Immature natural killer cell (primary cell): Measurements from ENCODE around the gene PVALEF. TPM values are rescaled to one million over a fixed set of nuclear protein-coding genes. Genes with fewer than 3 reads are reported as not detected.
A peak's percentile ranks its signal among the peaks of the same experiment; 100 is the strongest.

Source experiments
- DNase-seq, 3 donors: peaks; one replicate each; pipeline ENCODE4 v3.0.0; 2022; ENCODE audit warnings: mixed read lengths in 1 of 3
- H3K27ac Mint-ChIP-seq, 6 donors: one replicate each; pipeline ENCODE4 v1.8.0; 2020; ENCODE audit warnings: mixed read lengths in 6 of 6, mild to moderate bottlenecking in 5 of 6, inconsistent platforms in 4 of 6, moderate library complexity in 3 of 6
- H3K27me3 Mint-ChIP-seq, 3 donors: one replicate each; pipeline ENCODE4 v1.8.0; 2020 to 2021; ENCODE audit warnings: low read depth in 3 of 3, mild to moderate bottlenecking in 3 of 3, mixed read lengths in 3 of 3, moderate library complexity in 3 of 3, inconsistent platforms in 1 of 3
- H3K36me3 Mint-ChIP-seq, 3 donors: one replicate each; pipeline ENCODE4 v1.8.0; 2020; ENCODE audit warnings: mixed read lengths in 3 of 3, inconsistent platforms in 2 of 3, mild to moderate bottlenecking in 2 of 3
- H3K4me1 Mint-ChIP-seq, 2 donors: one replicate each; pipeline ENCODE4 v1.8.0; 2020; ENCODE audit warnings: inconsistent platforms in 2 of 2, mild to moderate bottlenecking in 2 of 2, mixed read lengths in 2 of 2, moderate library complexity in 1 of 2
- H3K4me3 Mint-ChIP-seq, 5 donors: one replicate each; pipeline ENCODE4 v1.8.0; 2020; ENCODE audit warnings: mild to moderate bottlenecking in 5 of 5, mixed read lengths in 5 of 5, inconsistent platforms in 3 of 5, moderate library complexity in 3 of 5
- H3K9me3 Mint-ChIP-seq, 6 donors: one replicate each; pipeline ENCODE4 v1.8.0; 2020; ENCODE audit warnings: mild to moderate bottlenecking in 6 of 6, mixed read lengths in 6 of 6, inconsistent platforms in 4 of 6, moderate library complexity in 3 of 6
- polyA plus RNA-seq, 3 donors: library from polyadenylated mRNA; unstranded; fragments of 300-500 nt; fragmentation: Illumina TruSeq; gene quantifications; one replicate each; pipeline ENCODE4 v1.2.3, GENCODE V29; 2021

PVALEF gene
- polyA plus RNA-seq, 3 donors from 2014 or later, result not detected

GRCh38 chr17:81132770-81133723 is 32.3 kb upstream of the PVALEF start:
- Mint-ChIP-seq H3K27me3 (no peaks in the 10 kb centered on the region), H3K9me3 (no peaks in the 10 kb centered on the region), H3K36me3 (no peaks in the 10 kb centered on the region), H3K27ac (no peak overlapping the region), H3K4me1 (no peaks in the 10 kb centered on the region), H3K4me3 (no peak overlapping the region)
- no peak for DNase-seq

- no peak overlapping the region for H3K27ac Mint-ChIP-seq
- DNase-seq, result no peak
- H3K27me3 Mint-ChIP-seq, result peaks cover 0 to 5% (median 0%) of the 10 kb centered on the region in 3 donors
- no peaks in the 10 kb centered on the region for H3K36me3 Mint-ChIP-seq
- no peaks in the 10 kb centered on the region for H3K9me3 Mint-ChIP-seq
- H3K4me1 Mint-ChIP-seq, result no peaks in the 10 kb centered on the region
- H3K4me3 Mint-ChIP-seq, result no peak overlapping the region
Measured at GRCh38 chr17:81134064-81134781, 31.1 kb upstream of the PVALEF start.

DNA sequence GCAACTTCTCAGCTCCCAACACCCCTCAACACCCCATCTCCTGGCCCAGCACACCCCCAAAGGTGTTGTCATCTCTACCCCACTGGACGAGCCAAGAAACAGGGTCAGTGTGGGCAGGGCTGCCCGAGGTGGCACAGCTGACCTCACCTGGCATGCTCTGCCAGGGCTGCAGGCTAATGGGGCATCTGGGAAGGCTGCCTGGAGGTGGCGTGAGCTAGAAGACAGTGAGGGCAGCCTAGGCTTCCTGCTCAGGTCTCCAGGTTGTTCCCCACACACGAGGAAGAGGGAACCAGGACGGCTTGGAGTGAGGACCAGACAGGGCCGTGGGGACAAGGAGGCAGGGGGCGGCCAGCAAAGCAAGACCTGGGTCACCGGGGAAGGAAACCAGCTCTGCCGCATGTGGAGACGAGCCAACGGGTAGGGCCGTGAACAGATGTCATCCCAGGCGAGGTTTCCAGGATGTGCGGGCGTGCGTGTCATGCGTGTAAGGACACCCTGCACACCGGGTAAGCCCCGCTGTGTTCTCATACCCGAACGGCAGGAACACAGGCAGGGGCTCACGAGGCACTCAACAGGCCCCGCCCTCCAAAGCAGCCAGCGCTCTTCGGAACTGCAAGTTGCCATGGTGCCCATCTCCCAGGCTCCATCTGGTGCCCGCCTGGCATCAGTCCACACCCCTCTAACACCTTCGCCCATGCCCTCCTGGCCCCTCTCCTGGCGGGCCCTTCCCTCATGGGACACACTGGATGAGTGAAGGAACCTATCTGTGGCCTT is 29.6 kb upstream of the PVALEF start:
- Mint-ChIP-seq H3K9me3 (no peaks in the 10 kb centered on the region), H3K27ac (no peak overlapping the region), H3K27me3 (peaks cover 0 to 8% (median 0%) of the 10 kb centered on the region in 3 donors), H3K4me1 (no peaks in the 10 kb centered on the region), H3K36me3 (no peaks in the 10 kb centered on the region), H3K4me3 (no peak overlapping the region)
- no peak for DNase-seq

- Mint-ChIP-seq H3K36me3 (no peaks in the 10 kb centered on the region), H3K9me3 (no peaks in the 10 kb centered on the region), H3K4me1 (no peaks in the 10 kb centered on the region), H3K4me3 (no peak overlapping the region), H3K27ac (no peak overlapping the region), H3K27me3 (peaks cover 0 to 8% (median 0%) of the 10 kb centered on the region in 3 donors)
- DNase-seq, result no peak
Measured at GRCh38 chr17:81136366-81136765, 28.9 kb upstream of the PVALEF start.

- Mint-ChIP-seq H3K27ac (no peak overlapping the region), H3K4me1 (no peaks in the 10 kb centered on the region), H3K36me3 (no peaks in the 10 kb centered on the region), H3K27me3 (peaks cover 0 to 8% (median 0%) of the 10 kb centered on the region in 3 donors), H3K9me3 (no peaks in the 10 kb centered on the region), H3K4me3 (no peak overlapping the region)
- no peak for DNase-seq
Measured at GRCh38 chr17:81137248-81137647, 28.1 kb upstream of the PVALEF start.

- Mint-ChIP-seq H3K9me3 (no peaks in the 10 kb centered on the region), H3K27me3 (peaks cover 0 to 8% (median 0%) of the 10 kb centered on the region in 3 donors), H3K4me1 (no peaks in the 10 kb centered on the region), H3K27ac (peak overlapping the region in 1 of 6 donors; percentile 30), H3K4me3 (no peak overlapping the region), H3K36me3 (no peaks in the 10 kb centered on the region)
- no peak for DNase-seq
Measured at GRCh38 chr17:81138083-81138482, 27.2 kb upstream of the PVALEF start.

DNA sequence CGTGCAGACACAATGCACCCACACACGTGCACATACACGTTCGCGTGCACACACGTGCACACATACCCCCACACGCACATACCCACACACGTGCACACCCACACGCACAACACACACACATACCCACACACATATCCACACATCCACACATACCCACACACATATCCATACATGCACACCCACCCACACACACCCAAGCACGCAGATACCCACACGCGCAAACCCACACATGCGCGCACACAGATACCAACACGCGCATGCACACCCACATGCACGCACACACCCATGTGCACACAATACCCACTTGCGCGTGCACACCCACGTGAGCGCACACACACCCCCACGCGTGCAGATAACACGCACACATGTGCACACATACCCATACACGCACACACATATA is 26.8 kb upstream of the PVALEF start:
- Mint-ChIP-seq H3K9me3 (no peaks in the 10 kb centered on the region), H3K4me1 (no peaks in the 10 kb centered on the region), H3K27ac (peak overlapping the region in 1 of 6 donors; percentile 30), H3K4me3 (no peak overlapping the region), H3K27me3 (peaks cover 0 to 8% (median 0%) of the 10 kb centered on the region in 3 donors), H3K36me3 (no peaks in the 10 kb centered on the region)
- no peak for DNase-seq

DNA sequence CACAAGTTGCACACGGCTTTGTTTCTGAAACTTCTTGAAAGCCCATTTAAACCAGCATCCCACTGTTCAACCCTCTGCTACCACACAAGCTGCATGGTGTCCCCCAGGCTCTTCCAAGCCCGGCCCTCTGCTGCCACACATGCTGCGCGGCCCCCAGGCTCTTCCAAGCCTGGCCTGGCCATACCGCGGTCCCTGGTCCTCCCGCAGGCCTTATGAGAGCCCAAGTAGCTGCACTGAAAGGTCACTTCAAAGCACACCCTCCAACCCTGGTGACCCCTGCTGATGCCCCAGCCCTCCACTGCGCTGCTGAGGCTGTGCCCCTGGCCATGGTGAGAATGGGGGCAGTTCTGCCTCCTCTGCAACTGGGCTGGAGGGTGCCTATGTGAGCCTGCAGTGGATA is 25.9 kb upstream of the PVALEF start:
- Mint-ChIP-seq H3K4me1 (no peaks in the 10 kb centered on the region), H3K27me3 (peaks cover 0 to 8% (median 0%) of the 10 kb centered on the region in 3 donors), H3K36me3 (no peaks in the 10 kb centered on the region), H3K9me3 (no peaks in the 10 kb centered on the region), H3K27ac (no peak overlapping the region), H3K4me3 (no peak overlapping the region)
- DNase-seq, result no peak

DNA sequence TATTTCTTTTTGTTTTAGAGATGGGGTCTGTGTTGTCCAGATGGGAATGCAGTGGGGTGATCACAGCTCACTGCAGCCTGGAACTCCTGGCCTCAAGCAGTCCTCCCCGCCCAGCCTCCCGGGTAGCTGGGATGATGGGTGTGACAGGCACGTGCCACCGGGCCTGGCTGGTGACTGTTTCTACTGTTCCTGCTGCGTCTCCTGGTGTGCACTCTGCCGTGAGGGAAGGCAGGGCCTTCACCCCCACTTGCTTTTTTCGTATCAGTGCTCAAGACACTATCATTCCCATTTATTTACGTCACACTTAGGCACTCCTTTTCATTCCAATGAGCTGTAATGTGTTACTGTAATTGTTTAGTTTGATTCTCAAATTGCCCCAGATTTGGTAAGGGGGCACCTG is 25.3 kb upstream of the PVALEF start:
- H3K9me3 Mint-ChIP-seq, result no peaks in the 10 kb centered on the region
- DNase-seq, result no peak
- H3K4me3 Mint-ChIP-seq, result no peak overlapping the region
- no peaks in the 10 kb centered on the region for H3K36me3 Mint-ChIP-seq
- H3K4me1 Mint-ChIP-seq, result no peaks in the 10 kb centered on the region
- peak overlapping the region in 1 of 6 donors; percentile 11 for H3K27ac Mint-ChIP-seq
- peaks cover 0 to 8% (median 0%) of the 10 kb centered on the region in 3 donors for H3K27me3 Mint-ChIP-seq

DNA sequence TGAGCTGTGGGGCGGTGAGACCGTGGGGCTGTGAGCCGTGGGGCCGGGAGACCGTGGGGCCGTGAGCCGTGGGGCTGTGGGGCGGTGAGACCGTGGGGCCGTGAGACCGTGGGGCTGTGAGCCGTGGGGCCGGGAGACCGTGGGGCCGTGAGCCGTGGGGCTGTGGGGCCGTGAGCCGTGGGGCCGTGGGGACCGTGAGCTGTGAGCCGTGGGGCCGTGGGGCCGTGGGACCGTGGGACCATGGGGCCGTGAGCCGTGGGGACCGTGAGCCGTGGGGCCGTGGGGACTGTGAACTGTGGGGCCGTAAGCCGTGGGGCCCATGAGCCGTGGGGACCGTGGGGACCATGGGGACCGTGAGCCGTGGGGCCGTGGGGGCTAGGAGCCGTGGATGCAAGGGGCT is 24.6 kb upstream of the PVALEF start:
- Mint-ChIP-seq H3K4me1 (no peaks in the 10 kb centered on the region), H3K9me3 (no peaks in the 10 kb centered on the region), H3K36me3 (no peaks in the 10 kb centered on the region), H3K4me3 (no peak overlapping the region), H3K27me3 (peaks cover 0 to 8% (median 0%) of the 10 kb centered on the region in 3 donors), H3K27ac (no peak overlapping the region)
- no peak for DNase-seq

DNA sequence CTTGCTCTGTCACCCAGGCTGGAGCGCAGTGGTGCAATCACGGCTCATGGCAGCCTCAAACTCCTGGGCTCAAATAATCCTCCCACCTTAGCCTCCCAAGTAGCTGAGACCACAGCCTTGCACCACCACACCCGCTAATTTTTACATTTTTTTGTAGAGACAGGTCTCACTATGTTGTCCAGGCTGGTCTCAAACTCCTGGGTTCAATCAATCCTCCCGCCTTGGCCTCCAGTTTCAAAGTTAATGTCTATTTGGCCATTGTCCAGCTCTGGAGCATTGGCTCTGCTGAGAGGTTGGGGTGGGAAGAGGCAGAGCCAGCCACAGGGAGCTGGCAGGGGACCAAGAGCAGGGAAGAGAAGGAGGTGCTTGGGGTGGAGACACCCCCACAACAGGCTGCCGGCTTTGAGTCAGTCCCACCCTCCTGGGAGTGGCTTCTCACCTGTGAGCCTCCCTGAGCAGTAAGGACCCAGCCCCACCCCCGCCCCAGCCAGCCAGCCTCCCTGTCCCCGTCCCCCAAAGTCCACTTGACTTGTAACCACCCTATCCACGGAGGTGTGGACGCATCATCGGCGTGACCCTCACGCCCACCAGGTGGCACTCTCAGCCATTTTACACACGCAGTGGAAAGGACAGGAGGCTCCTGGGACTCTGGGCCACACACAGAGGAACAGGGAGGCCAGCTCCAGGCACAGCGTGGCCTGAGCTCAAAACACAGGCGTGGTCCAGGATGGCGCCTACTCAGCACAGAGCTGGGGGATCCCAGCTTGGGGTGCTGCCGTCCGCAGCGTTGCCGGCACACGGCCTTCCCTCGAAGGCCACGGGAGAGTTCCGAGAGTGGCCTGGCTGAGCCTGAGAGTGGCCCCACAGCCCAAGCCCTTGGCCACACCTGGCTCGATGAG is 22.8 kb upstream of the PVALEF start:
- H3K4me1 Mint-ChIP-seq, result no peaks in the 10 kb centered on the region
- H3K36me3 Mint-ChIP-seq, result no peaks in the 10 kb centered on the region
- H3K27me3 Mint-ChIP-seq, result peaks cover 0 to 8% (median 0%) of the 10 kb centered on the region in 3 donors
- DNase-seq, result peak; percentile 52 to 58 (median 56)
- H3K9me3 Mint-ChIP-seq, result no peaks in the 10 kb centered on the region
- no peak overlapping the region for H3K4me3 Mint-ChIP-seq
- H3K27ac Mint-ChIP-seq, result no peak overlapping the region

GRCh38 chr17:81143200-81143527 is 22.1 kb upstream of the PVALEF start:
- Mint-ChIP-seq H3K27me3 (peaks cover 0 to 8% (median 0%) of the 10 kb centered on the region in 3 donors), H3K4me1 (no peaks in the 10 kb centered on the region), H3K36me3 (no peaks in the 10 kb centered on the region), H3K9me3 (no peaks in the 10 kb centered on the region), H3K4me3 (no peak overlapping the region), H3K27ac (no peak overlapping the region)
- DNase-seq, result no peak
